ENCODE results near the gene STEAP4. TPM values are rescaled to one million over a fixed set of nuclear protein-coding genes. Genes with fewer than 3 reads are reported as not detected.

Gene STEAP4
- total RNA-seq, 4 donors from 2014 or later, result 47.9 to 318 (median 110) TPM

- ATAC-seq (ENCODE audit: low FRiP score) (no peak), DNase-seq (ENCODE audit: low spot score) (no peak)
- no peak for TF ChIP-seq CTCF (IDR thresholded peaks at IDR 0.05)
Measured at GRCh38 chr7:88309819-88310218, 3.1 kb upstream of the STEAP4 start.

DNA sequence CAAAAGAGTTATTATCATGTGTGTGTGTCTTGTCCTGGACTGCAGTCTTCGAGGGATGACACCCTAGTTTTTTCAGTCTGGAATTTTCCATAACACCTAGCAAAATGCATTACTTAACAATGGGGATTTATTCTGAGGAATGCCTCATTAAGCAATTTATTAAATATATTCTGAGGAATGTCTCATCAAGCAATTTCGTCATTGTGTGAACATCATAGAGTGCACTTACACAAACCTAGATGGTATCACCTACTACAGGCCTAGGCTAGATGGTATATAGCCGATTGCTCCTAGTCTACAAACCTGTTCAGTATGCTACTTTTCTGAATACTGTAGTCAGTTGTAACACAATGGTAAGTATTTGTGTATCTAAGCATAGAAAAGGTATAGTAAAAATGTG lies 1.1 kb upstream of the STEAP4 start:
- TF ChIP-seq CTCF (IDR thresholded peaks at IDR 0.05), result no peak
- DNase-seq (ENCODE audit: low spot score) (no peak), ATAC-seq (ENCODE audit: low FRiP score) (no peak)

GRCh38 chr7:88307412-88307811 lies 718 bp upstream of the STEAP4 start:
- DNase-seq (ENCODE audit: low spot score) (no peak), ATAC-seq (ENCODE audit: low FRiP score) (no peak)
- no peak for TF ChIP-seq CTCF (IDR thresholded peaks at IDR 0.05)

GRCh38 chr7:88305044-88305443 lies 1.6 kb downstream of the STEAP4 start:
- TF ChIP-seq CTCF (IDR thresholded peaks at IDR 0.05), result no peak
- DNase-seq (ENCODE audit: low spot score) (no peak), ATAC-seq (ENCODE audit: low FRiP score) (no peak)

DNA sequence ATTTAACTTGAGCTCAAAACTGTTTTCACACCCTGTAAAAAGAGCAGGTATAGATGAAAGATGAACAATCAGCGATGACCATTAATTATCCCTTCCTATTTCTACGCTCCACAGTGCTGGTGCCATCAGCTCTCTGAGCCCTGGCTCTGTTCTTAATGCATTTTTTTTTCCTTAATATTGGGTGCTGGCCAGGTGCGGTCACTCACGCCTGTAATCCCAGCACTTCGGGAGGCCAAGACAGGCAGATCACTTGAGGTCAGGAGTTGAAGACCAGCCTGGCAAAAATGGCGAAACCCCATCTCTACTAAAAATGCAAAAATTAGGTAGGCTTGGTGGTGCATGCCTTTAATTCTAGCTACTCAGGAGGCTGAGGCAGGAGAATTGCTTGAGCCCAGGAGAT lies 4.2 kb downstream of the STEAP4 start:
- DNase-seq (ENCODE audit: low spot score), result no peak
- no peak for ATAC-seq (ENCODE audit: low FRiP score)
- no peak for TF ChIP-seq CTCF (IDR thresholded peaks at IDR 0.05)

DNA sequence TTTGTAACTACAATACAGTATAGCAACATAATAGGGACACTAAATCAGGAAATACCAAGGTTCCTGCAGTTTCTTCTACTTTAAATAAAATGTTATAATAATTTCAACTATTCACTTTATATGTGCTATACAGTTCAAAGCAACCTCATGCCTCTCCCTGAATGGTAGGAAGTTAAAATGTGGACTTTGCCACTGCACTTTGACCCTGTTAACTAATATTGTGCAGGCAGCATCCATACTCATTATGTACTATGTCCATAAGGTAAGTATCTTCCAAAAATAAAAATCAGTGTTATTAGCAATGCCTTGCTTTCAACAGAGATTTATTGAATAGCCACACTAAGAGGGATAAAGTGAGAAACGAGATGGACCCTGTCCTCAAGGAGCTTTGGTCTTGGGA lies 4.8 kb downstream of the STEAP4 start:
- TF ChIP-seq CTCF (IDR thresholded peaks at IDR 0.05), result no peak
- DNase-seq (ENCODE audit: low spot score) (no peak), ATAC-seq (ENCODE audit: low FRiP score) (no peak)

GRCh38 chr7:88300401-88300945 lies 6.2 kb downstream of the STEAP4 start:
- ATAC-seq (ENCODE audit: low FRiP score) (no peak), DNase-seq (ENCODE audit: low spot score) (no peak)
- TF ChIP-seq CTCF (IDR thresholded peaks at IDR 0.05), result no peak

Data from omental fat pad (tissue), 4 donors.